ENCODE data around the gene CLCN5.
A peak's percentile ranks its signal among the peaks of the same experiment; 100 is the strongest.

The CLCN5 gene

DNA sequence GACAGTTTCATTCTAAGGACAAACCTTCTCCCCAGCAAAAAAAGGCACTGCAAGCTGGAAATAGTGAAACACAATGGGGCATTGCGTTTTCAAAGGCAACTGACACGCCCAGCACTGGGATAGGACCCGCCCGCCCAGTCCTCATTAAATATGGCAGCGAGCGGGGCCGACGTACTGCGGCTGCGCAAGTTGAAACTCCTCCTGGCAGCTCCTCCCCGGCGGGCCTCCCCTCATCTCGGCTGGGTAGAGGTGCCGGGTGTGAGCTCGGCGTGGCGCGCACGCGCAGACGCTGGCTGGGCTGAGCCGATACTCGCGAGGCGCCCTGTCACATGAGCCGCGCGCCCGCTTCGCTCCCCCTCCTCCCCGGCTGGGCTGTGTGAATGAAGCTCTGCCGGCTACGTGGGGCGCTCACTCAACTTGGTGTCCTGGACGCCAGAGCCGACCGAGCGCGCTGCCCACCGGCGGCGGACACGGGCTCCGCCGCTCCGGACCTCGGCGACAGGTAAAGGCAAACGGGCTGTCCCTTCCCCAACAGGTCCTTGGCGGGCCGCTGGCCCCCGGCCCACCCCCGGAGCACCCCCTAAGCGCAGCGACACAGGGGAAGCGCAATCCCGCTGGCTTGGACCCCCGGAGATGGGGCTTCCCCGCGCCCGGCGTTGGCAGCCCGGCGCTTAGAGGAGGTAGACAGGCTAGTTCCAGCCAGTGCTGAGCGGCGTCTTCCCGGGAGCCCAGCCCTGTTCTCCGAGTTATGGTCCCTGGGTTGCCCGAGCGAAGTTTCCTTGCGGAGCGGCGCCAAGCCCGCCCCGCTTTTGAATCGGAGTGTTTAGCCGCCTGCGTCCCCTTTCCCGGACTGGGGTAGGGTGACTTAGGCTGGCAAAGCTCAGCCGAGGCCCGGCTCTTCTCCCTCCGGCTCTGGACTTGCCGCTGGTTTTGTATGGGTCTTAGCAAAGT lies at the start of gene CLCN5:
Gene CLCN5 (plus strand): TSS at position 306 of the 951 bp plus-strand sequence. CDS start 2,703 bp downstream, outside the sequence.
- peak; percentile 98 for DNase-seq (ENCODE audit: low spot score)

- peak; percentile 33 for DNase-seq (ENCODE audit: low spot score)
Observed at GRCh38 chrX:49876750-49877149, 45.6 kb upstream of the CLCN5 start.

- no peak for DNase-seq (ENCODE audit: low spot score)
Observed at GRCh38 chrX:49877397-49878101, 44.8 kb upstream of the CLCN5 start.

- no peak for DNase-seq (ENCODE audit: low spot score)
Observed at GRCh38 chrX:49878128-49878833, 44.1 kb upstream of the CLCN5 start.

DNA sequence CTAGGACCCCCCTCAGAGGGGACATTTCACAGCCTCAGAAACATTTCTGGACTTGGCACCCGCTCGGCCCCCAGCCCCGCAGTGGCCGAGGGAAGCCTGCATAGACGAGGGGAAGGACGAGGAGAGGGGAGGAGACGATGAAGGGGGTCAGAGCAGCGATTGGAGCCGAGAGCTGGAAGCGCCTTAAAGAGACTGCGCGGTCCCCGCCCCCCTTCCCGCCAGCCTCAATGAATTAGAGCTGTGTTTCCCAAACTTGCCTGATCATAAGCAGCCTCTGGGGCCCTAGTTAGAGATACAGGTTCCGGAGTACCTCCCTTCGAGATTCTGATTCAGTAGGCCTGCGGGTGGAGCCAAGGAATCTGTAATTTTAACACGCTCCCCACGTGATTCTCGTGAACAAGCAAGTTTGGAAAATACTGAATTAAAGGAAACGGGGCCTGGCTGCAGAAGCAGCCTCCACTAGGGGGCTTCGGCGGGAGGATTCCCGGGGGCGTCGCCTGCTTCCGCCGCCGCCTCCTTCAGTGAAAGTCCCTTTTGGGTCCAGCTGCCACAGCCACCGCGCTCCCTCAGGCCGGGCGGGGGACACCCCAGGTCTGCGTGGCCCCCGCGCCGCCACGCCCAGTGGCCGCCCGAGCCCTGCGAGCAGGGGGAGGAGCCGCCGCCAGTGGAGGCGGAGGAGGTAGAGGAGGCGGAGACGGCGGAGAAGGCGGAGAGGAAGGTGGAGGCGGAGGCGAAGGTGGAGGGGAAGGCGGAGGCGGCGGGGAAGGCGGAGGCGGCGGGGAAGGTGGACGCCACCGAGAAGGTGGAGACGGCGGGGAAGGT lies 43.4 kb upstream of the CLCN5 start, which contains the start of gene USP27X:
Gene USP27X (plus strand): TSS at position 651 of the 822 bp plus-strand sequence. CDS start 824 bp downstream, outside the sequence.
- DNase-seq (ENCODE audit: low spot score) = peak; percentile 75

DNA sequence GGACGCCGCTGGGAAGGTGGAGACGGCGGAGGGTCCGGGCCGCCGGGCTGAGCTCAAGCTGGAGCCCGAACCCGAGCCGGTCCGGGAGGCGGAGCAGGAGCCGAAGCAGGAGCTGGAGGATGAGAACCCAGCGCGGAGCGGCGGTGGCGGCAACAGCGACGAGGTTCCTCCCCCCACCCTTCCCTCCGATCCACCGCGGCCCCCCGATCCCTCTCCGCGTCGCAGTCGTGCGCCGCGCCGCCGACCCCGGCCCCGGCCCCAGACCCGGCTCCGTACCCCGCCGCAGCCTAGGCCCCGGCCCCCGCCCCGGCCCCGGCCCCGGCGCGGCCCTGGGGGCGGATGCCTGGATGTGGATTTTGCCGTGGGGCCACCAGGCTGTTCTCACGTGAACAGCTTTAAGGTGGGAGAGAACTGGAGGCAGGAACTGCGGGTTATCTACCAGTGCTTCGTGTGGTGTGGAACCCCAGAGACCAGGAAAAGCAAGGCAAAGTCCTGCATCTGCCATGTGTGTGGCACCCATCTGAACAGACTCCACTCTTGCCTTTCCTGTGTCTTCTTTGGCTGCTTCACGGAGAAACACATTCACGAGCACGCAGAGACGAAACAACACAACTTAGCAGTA lies 42.6 kb upstream of the CLCN5 start:
- no peak for DNase-seq (ENCODE audit: low spot score)

DNA sequence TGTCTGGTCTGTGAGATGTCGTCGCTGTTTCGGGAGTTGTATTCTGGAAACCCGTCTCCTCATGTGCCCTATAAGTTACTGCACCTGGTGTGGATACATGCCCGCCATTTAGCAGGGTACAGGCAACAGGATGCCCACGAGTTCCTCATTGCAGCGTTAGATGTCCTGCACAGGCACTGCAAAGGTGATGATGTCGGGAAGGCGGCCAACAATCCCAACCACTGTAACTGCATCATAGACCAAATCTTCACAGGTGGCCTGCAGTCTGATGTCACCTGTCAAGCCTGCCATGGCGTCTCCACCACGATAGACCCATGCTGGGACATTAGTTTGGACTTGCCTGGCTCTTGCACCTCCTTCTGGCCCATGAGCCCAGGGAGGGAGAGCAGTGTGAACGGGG lies 41.7 kb upstream of the CLCN5 start:
- no peak for DNase-seq (ENCODE audit: low spot score)

DNA sequence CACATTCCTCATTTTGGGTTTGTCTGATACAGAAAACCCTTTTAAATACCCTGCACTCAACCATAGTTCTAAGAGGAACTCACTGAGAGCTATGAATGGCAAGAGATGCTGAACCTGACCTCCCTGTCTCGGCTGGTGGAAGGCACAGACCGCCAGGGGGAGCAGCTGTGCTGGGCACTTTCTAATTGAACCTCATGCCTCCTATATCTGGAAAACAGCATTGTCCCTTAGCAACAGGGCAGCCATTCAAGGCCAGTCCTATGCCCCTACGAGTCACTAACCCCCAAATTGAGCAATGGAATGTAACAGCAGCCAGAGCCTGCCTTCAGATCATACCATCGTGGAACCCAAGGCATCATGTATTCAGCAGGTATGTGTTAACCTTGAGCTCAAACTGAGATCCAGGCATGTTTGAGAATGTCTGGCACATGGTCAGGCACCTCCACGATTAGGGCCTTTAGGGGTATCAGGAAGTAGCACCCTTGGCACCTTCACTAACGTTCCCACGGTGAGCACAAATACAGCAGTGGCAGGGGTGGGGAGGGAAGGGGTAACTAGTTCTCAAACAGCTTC lies 38.0 kb upstream of the CLCN5 start:
- DNase-seq (ENCODE audit: low spot score) = peak; percentile 31

- DNase-seq (ENCODE audit: low spot score) = no peak
Observed at GRCh38 chrX:49892542-49892941, 29.9 kb upstream of the CLCN5 start.

DNA sequence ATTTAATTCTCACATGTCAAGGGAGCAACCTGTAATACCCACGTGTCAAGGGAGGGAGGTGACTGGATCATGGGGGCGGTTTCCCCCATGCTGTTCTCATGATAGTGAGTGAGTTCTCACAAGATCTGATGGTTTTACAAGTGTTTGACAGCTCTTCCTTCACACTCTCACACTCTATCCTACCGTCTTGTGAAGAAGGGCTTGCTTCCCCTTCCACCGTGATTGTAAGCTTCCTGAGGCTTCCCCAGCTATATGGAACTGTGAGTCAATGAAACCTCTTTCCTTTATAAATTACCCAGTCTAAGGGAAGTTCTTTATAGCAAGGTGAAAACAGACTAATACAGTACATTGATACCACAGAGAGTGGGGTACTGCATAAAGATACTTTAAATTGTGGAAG lies 25.4 kb upstream of the CLCN5 start:
- no peak for DNase-seq (ENCODE audit: low spot score)

DNA sequence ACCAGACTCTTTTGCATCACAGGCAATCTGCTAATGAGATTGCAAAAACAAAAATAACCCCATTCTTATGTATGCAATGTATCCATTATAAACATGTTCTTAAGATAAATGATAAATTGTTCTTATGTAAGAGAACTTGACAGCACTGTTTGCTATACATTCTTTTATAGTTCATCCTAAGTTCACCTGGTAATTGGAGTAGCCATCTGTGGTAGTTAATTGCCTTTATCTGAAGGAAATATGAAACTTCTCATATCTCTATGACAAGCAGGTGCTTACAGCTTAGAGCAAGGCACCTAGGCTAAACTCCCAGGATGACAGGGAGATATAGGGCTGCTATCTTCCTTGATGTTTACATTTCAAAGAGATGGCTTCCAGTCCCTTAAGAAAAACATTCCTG lies 21.3 kb upstream of the CLCN5 start:
- DNase-seq (ENCODE audit: low spot score) = no peak

DNA sequence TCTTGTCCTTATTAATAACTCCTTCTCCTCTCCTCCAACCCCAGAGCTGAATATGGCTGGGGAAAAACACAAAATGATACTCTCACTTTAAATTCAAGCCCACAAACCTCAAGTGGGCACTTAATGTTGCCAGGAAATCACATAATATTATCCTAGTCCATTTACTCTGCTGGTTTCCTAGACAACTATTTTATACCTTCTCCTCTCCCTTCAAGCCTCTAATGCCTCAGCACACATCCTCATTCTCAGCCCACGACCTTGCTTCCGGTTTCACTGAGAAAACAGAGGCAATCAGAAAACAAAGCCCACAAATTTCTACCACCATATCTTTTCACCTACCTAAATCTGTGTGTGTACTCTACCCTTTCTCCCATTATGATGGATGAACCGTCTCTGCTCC lies 12.1 kb upstream of the CLCN5 start:
- no peak for DNase-seq (ENCODE audit: low spot score)

DNA sequence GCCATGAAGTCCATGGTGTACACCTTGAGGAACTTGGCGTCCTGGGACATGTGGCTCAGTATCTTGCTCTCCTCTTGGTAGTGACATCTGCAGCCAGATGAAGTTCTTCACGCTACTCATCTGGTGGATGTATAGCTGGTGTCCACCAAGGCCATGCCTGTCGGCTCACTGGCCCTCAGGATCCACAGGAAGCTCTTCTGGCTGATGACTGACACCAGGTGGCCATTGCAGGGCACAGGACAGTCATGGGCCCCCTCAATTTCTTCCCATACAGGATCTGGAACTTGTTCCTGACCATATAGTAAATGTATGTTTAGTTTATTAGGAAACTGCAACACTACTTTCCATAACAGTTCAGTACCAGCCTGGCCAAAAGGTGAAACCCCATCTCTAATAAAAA lies 10.3 kb upstream of the CLCN5 start:
- no peak for DNase-seq (ENCODE audit: low spot score)

DNA sequence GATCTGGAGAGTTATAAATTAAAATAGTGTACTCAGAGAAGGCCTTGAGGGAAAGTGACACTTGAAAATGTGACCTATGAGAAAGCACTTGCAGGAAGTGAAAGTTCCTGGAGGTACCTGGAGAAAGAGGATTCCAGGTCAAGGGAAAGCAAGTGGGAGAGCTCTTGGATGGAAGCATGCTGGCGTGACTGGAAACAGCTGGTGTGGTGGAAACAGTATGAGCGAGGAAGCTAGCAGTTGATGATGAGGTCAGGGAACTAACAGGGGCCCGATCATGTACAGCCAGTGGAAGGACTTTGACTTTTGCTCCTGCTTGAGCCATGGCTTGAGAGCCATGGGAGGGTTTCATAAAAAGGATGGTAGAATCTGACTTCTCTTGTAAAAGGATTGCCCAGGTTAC lies 9.5 kb upstream of the CLCN5 start:
- DNase-seq (ENCODE audit: low spot score) = no peak

- DNase-seq (ENCODE audit: low spot score) = peak; percentile 45
Observed at GRCh38 chrX:49915361-49916222, 6.8 kb upstream of the CLCN5 start.

GRCh38 chrX:49919617-49920016 lies 2.8 kb upstream of the CLCN5 start:
- no peak for DNase-seq (ENCODE audit: low spot score)

- no peak for DNase-seq (ENCODE audit: low spot score)
Observed at GRCh38 chrX:49921109-49921508, 1.3 kb upstream of the CLCN5 start.

DNA sequence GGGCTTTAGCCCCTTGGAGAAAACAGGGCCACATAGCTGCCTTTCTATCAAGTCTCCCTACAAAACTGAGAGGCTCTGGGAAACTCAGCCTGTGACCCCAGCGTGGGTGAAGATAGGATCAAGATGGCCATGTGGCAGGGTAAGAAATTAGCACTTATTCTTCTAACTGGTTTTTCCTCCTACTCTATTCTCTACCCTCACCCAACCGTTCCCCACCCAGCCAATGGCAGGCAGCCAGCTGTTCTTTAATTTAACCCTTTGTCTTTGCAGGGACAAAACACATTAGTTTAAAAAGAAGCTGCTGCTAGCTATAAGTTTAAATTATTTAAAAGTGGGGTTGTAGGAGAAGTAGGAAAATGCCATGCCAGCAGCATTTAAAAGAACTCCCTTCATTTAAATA lies 2.8 kb downstream of the CLCN5 start:
- no peak for DNase-seq (ENCODE audit: low spot score)

- no peak for DNase-seq (ENCODE audit: low spot score)
Observed at GRCh38 chrX:49930039-49930438, 7.6 kb downstream of the CLCN5 start.

GRCh38 chrX:49932791-49933190 lies 10.4 kb downstream of the CLCN5 start:
- DNase-seq (ENCODE audit: low spot score) = no peak
